K562 (cell line): ENCODE results near the gene CNPY4. TPM values are rescaled to one million over a fixed set of nuclear protein-coding genes. Genes with fewer than 3 reads are reported as not detected.

Source experiments
- BCL6 ChIP-seq: fragments of 250-450 bp; sonication (Bioruptor Pico); IDR thresholded peaks from 2 replicates; pipeline ENCODE4 v1.4.0; 2020
- EGR1 ChIP-seq: fragments of 450-650 bp; conservative IDR thresholded peaks from 2 replicates; pipeline ENCODE4 v1.6.1; 2017; ENCODE audit warnings: mild to moderate bottlenecking
- GTF2F1 ChIP-seq: IDR thresholded peaks from 2 replicates; pipeline ENCODE4 v1.6.1; 2011; ENCODE audit warnings: low read depth, low read length, improper control_type of control experiment
- HMG20A ChIP-seq: fragments of 450-650 bp; formaldehyde crosslinking; conservative IDR thresholded peaks from 2 replicates; pipeline ENCODE4 v1.4.0; 2020; ENCODE audit warnings: mild to moderate bottlenecking, mixed read lengths
- POLR2AphosphoS5 ChIP-seq: IDR thresholded peaks from 2 replicates; pipeline ENCODE4 v1.6.1; 2011; ENCODE audit warnings: mild to moderate bottlenecking, low read depth, low read length, moderate library complexity; ENCODE audit not compliant: control insufficient read depth, insufficient read depth
- RFX1 ChIP-seq: fragments of 450-650 bp; IDR thresholded peaks from 2 replicates; pipeline ENCODE4 v1.6.1; 2016; ENCODE audit warnings: mild to moderate bottlenecking, moderate library complexity
- SUPT5H ChIP-seq: fragments of 450-650 bp; IDR thresholded peaks from 2 replicates; pipeline ENCODE4 v1.6.1; 2016
- polyA plus RNA-seq, 8 experiments: library from polyadenylated mRNA; depleted of rRNA in 4 of 8; stranded (reverse) in 5 of 8; unstranded in 3 of 8; fragments of >200 nt; fragmentation: Nextera tagmentation in 2 of 8; fragmentation: Illumina TruSeq in 1 of 8; extraction: Ambion mirVana in 2 of 8; extraction: Trizol in 1 of 8; gene quantifications; 2 replicates each; pipeline versions ENCODE4 v1.2.1 to v1.2.3, GENCODE V29; 2011 to 2014; ENCODE audit warnings: inconsistent platforms in 1 of 8, missing spikeins in 1 of 8
- total RNA-seq, 7 experiments: library from RNA; depleted of rRNA in 6 of 7; stranded (reverse); fragments of >200 nt in 6 of 7; fragmentation: Illumina TruSeq in 2 of 7; extraction: Trizol in 2 of 7; gene quantifications; 2 replicates each; pipeline versions ENCODE4 v1.2.1 to v1.2.3, GENCODE V29; 2011 to 2021; ENCODE audit warnings: low replicate concordance in 1 of 7
- TF ChIP-seq, protein P1 (sequence below): fragments of 250-450 bp; sonication (Bioruptor Pico); IDR thresholded peaks from 2 replicates; pipeline ENCODE4 v1.4.0; 2020; ENCODE audit warnings: mild to moderate bottlenecking, moderate library complexity
- TF ChIP-seq, protein P2 (sequence below): fragments of 250-450 bp; sonication (Bioruptor Pico); IDR thresholded peaks from 2 replicates; pipeline ENCODE4 v1.8.0; 2021; ENCODE audit warnings: borderline replicate concordance, mild to moderate bottlenecking, moderate library complexity; ENCODE audit not compliant: poor library complexity, severe bottlenecking
- TF ChIP-seq, protein P3 (sequence below): fragments of 450-650 bp; IDR thresholded peaks from 2 replicates; pipeline ENCODE4 v1.6.1; 2016; ENCODE audit warnings: low read depth
- TF ChIP-seq, protein P4 (sequence below): sonication (generic); formaldehyde crosslinking; IDR thresholded peaks from 2 replicates; pipeline ENCODE4 v1.9.0; 2022; ENCODE audit warnings: mild to moderate bottlenecking, missing genetic modification reagents
- TF ChIP-seq, protein P5 (sequence below), 2 experiments: fragments of 150-350 bp in 1 of 2; IDR thresholded peaks; 2 replicates each; pipeline ENCODE4 v1.6.1; 2012 to 2016; ENCODE audit warnings: low read depth in 2 of 2, low read length in 2 of 2, mild to moderate bottlenecking in 1 of 2, moderate library complexity in 1 of 2

The CNPY4 gene
- total and polyA plus RNA-seq, 9 of the 15 experiments (the other 6 are each of a cell fraction or from before 2014, with no cell fraction given), result 1.9 to 11.2 (median 7.0) TPM

DNA sequence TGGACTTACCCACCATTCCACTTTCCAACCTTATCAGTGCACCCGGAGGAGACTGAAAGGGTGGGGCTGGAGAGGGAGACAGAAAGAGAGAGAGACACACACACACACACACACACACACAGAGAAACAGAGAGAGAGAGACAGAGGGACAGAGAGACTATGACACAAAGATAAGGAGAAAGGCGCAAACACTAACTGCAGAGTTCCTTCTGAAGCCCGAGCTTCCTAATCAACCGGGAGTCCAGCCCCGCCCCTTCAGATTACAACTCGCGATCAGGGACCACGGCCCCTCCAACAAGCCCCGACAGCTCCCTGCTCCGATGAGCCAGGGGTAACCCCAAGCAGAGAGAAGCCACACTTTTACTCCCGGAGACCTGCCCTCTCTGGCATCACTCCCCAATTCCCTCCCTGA is 48.5 kb downstream of the CNPY4 start (continued):
- TF ChIP-seq, protein P1, sequence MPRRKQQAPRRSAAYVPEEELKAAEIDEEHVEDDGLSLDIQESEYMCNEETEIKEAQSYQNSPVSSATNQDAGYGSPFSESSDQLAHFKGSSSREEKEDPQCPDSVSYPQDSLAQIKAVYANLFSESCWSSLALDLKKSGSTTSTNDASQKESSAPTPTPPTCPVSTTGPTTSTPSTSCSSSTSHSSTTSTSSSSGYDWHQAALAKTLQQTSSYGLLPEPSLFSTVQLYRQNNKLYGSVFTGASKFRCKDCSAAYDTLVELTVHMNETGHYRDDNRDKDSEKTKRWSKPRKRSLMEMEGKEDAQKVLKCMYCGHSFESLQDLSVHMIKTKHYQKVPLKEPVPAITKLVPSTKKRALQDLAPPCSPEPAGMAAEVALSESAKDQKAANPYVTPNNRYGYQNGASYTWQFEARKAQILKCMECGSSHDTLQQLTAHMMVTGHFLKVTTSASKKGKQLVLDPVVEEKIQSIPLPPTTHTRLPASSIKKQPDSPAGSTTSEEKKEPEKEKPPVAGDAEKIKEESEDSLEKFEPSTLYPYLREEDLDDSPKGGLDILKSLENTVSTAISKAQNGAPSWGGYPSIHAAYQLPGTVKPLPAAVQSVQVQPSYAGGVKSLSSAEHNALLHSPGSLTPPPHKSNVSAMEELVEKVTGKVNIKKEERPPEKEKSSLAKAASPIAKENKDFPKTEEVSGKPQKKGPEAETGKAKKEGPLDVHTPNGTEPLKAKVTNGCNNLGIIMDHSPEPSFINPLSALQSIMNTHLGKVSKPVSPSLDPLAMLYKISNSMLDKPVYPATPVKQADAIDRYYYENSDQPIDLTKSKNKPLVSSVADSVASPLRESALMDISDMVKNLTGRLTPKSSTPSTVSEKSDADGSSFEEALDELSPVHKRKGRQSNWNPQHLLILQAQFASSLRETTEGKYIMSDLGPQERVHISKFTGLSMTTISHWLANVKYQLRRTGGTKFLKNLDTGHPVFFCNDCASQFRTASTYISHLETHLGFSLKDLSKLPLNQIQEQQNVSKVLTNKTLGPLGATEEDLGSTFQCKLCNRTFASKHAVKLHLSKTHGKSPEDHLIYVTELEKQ, result no peak
- TF ChIP-seq POLR2AphosphoS5, result no peak
- TF ChIP-seq SUPT5H, result 0 out of 2 replicates have a peak, but pooled peaks have one; percentile 21
- TF ChIP-seq, protein P2, sequence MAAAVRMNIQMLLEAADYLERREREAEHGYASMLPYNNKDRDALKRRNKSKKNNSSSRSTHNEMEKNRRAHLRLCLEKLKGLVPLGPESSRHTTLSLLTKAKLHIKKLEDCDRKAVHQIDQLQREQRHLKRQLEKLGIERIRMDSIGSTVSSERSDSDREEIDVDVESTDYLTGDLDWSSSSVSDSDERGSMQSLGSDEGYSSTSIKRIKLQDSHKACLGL (CRISPR knock-in tag), result no peak
- TF ChIP-seq, protein P3, sequence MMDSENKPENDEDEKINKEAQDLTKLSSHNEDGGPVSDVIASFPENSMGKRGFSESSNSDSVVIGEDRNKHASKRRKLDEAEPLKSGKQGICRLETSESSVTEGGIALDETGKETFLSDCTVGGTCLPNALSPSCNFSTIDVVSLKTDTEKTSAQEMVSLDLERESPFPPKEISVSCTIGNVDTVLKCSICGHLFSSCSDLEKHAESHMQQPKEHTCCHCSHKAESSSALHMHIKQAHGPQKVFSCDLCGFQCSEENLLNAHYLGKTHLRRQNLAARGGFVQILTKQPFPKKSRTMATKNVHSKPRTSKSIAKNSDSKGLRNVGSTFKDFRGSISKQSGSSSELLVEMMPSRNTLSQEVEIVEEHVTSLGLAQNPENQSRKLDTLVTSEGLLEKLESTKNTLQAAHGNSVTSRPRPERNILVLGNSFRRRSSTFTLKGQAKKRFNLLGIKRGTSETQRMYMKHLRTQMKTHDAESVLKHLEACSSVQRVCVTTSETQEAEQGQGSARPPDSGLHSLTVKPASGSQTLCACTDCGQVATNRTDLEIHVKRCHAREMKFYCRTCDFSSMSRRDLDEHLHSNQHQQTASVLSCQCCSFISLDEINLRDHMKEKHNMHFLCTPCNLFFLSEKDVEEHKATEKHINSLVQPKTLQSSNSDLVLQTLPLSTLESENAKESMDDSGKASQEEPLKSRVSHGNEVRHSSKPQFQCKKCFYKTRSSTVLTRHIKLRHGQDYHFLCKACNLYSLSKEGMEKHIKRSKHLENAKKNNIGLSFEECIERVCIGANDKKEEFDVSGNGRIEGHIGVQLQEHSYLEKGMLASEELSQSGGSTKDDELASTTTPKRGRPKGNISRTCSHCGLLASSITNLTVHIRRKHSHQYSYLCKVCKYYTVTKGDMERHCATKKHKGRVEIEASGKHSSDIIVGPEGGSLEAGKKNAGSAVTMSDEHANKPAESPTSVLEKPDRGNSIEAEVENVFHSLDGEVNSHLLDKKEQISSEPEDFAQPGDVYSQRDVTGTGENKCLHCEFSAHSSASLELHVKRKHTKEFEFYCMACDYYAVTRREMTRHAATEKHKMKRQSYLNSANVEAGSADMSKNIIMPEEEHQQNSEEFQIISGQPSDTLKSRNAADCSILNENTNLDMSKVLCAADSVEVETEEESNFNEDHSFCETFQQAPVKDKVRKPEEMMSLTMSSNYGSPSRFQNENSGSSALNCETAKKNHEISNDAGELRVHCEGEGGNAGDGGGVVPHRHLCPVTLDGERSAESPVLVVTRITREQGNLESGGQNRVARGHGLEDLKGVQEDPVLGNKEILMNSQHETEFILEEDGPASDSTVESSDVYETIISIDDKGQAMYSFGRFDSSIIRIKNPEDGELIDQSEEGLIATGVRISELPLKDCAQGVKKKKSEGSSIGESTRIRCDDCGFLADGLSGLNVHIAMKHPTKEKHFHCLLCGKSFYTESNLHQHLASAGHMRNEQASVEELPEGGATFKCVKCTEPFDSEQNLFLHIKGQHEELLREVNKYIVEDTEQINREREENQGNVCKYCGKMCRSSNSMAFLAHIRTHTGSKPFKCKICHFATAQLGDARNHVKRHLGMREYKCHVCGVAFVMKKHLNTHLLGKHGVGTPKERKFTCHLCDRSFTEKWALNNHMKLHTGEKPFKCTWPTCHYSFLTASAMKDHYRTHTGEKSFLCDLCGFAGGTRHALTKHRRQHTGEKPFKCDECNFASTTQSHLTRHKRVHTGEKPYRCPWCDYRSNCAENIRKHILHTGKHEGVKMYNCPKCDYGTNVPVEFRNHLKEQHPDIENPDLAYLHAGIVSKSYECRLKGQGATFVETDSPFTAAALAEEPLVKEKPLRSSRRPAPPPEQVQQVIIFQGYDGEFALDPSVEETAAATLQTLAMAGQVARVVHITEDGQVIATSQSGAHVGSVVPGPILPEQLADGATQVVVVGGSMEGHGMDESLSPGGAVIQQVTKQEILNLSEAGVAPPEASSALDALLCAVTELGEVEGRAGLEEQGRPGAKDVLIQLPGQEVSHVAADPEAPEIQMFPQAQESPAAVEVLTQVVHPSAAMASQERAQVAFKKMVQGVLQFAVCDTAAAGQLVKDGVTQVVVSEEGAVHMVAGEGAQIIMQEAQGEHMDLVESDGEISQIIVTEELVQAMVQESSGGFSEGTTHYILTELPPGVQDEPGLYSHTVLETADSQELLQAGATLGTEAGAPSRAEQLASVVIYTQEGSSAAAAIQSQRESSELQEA, result no peak
- no peak for TF ChIP-seq GTF2F1
- TF ChIP-seq, protein P4, sequence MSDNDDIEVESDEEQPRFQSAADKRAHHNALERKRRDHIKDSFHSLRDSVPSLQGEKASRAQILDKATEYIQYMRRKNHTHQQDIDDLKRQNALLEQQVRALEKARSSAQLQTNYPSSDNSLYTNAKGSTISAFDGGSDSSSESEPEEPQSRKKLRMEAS (CRISPR knock-in tag), result 0 out of 2 replicates have a peak, but pooled peaks have one; percentile 26
- no peak for TF ChIP-seq HMG20A (CRISPR knock-in tag)
- no peak for TF ChIP-seq BCL6 (CRISPR knock-in tag)
- TF ChIP-seq EGR1, result no peak
- TF ChIP-seq, protein P5, sequence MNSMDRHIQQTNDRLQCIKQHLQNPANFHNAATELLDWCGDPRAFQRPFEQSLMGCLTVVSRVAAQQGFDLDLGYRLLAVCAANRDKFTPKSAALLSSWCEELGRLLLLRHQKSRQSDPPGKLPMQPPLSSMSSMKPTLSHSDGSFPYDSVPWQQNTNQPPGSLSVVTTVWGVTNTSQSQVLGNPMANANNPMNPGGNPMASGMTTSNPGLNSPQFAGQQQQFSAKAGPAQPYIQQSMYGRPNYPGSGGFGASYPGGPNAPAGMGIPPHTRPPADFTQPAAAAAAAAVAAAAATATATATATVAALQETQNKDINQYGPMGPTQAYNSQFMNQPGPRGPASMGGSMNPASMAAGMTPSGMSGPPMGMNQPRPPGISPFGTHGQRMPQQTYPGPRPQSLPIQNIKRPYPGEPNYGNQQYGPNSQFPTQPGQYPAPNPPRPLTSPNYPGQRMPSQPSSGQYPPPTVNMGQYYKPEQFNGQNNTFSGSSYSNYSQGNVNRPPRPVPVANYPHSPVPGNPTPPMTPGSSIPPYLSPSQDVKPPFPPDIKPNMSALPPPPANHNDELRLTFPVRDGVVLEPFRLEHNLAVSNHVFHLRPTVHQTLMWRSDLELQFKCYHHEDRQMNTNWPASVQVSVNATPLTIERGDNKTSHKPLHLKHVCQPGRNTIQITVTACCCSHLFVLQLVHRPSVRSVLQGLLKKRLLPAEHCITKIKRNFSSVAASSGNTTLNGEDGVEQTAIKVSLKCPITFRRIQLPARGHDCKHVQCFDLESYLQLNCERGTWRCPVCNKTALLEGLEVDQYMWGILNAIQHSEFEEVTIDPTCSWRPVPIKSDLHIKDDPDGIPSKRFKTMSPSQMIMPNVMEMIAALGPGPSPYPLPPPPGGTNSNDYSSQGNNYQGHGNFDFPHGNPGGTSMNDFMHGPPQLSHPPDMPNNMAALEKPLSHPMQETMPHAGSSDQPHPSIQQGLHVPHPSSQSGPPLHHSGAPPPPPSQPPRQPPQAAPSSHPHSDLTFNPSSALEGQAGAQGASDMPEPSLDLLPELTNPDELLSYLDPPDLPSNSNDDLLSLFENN (IDR thresholded peaks at IDR 0.05; ENCODE audit: low read depth in 2 of 2, low read length in 2 of 2), result no peak
- no peak for TF ChIP-seq RFX1
